HG02973 (cell line): ENCODE data around the gene UQCRHL.

ENCODE experiments used
- ATAC-seq: cut with Tn5 transposase; IDR thresholded peaks from one replicate; pipeline ENCODE4 v1.9.1; 2021; ENCODE audit warnings: moderate library complexity; ENCODE audit not compliant: unreplicated experiment

Gene UQCRHL

DNA sequence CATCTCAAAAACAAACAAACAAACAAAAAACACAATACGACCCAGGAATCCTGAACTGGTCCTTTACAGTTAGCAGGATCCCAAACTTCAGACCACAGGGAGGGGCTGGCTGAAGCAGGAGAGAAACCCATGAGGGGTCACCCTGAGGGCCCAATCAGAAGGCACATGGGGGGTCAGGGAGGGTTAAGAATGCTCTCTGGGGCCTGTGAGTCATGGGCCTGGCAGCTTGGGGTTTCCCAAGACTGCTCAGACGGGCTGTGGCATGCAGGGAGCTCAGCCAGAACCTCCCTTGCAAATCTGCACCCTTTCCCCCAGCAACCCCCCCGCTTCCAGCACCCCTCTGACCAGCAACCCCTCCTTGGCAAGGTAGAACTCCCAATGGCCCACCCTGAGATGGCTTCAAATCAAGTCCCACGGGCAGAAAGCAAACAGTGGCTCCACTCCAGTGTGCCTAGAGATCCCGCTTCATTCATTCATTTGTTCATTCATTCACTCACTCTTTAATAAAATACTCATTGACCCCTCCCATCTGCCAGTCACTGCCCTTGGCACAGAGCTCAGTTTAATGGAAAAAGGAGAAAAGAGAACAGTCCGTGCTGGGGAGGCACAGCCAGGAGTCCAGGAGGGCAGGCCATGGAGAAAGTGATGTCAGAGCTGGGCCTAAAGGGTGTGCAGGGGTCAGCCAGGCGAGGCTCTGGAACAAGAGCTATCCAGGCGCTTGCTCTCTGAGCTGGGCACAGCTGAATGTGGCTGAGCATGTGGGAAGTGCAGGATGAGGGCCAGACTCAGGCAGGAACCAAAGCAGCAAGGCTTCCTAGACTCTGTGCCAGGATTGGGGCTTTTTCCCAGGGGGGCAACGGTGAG lies 8.2 kb downstream of the UQCRHL start:
- no peak for ATAC-seq

DNA sequence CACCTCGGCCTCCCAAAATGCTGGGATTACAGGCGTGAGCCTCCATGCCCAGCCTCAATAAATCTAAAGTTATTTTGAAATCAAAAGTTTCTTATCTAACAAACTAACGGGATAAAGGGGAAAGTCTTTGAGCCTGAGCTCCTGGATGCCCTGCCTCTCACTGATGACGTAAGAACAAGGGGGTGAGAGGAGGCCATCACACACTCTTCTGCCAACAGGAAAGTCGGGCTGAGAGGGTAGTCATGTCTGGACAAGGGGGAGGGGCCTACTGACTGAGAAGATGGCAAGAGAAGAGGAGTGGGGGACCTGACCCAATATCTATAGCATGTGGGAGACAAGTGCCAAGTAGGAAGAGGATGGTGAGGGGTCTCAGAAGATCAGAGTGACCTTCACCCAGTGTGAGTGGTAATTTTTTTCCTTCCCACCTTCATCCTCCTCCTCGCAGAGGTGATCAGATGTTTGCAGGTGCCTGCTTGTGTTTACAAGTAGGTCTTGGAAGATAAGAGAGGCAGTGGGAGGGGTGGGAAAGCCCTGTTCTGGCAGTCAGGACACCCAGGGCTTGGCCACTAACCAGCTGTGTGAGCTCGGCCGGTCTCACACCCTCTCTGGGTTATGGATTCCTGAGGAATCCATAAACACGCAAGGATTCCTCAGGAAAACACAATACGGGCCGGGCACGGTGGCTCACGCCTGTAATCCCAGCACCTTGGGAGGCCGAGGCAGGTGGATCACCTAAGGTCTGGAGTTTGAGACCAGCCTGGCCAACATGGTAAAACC lies 9.6 kb downstream of the UQCRHL start:
- no peak for ATAC-seq

- no peak for ATAC-seq
Measured at GRCh38 chr1:15796086-15796462, 11.4 kb downstream of the UQCRHL start.

DNA sequence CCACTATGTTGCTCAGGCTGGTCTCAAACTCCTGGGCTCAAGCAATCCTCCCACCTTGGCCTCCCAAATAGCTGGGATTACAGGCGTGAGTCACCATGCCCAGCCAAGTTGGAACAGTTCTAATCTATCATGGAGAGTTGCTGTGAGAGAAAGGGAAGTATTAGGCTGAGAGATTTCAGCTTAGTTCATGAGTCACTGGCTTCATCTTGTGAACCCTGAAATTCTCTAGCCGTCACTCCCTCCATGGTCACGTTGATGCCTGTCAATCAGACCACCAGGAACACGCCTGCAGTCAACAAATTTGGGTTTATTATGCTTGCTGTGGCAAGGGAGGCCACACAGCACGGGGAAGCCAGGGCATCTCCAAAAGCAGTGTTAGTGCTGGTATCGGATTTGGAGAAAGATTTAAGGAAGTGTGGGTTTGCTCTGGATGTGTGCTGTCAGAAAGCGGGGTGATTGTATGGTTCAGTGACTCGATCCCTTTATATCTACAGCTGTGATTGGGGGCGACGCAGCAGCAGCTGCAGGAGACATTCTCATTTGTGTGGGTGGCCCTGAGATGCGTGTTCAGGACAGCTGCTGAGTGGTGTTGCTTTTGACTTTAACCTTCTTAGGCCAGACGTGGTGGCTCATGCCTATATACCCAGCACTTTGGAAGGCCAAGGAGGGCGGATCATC lies 18.7 kb downstream of the UQCRHL start:
- no peak for ATAC-seq

DNA sequence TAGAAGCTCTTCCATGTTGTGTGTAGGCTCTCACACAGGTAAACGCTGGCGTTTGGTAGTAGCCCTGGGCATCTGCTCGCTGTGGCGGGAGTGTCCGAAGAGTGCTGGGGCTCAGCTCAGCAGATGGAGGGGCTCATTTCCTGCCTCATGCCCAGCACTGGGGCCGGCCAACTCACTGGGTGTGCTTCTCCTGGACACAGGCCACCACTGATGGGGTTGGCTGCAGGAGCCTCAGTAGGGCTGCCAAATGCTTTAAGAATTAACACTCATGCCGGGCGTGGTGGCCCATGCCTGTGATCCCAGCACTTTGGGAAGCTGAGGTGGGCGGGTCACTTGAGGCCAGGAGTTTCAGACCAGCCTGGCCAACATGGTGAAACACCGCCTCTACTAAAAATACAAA lies 20.9 kb downstream of the UQCRHL start:
- no peak for ATAC-seq

DNA sequence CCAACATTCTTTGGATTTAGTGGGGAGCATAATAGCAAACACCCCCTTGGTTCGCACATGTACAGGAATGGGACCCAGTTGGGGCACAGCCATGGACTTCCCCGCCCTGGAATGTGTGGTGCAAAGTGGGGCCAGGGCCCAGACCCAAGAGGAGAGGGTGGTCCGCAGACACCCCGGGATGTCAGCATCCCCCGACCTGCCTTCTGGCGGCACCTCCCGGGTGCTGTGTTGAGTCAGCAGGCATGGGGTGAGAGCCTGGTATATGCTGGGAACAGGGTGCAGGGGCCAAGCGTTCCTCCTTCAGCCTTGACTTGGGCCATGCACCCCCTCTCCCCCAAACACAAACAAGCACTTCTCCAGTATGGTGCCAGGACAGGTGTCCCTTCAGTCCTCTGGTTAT lies 21.8 kb downstream of the UQCRHL start:
- no peak for ATAC-seq

- no peak for ATAC-seq
Measured at GRCh38 chr1:15777909-15778707, 29.3 kb downstream of the UQCRHL start.

DNA sequence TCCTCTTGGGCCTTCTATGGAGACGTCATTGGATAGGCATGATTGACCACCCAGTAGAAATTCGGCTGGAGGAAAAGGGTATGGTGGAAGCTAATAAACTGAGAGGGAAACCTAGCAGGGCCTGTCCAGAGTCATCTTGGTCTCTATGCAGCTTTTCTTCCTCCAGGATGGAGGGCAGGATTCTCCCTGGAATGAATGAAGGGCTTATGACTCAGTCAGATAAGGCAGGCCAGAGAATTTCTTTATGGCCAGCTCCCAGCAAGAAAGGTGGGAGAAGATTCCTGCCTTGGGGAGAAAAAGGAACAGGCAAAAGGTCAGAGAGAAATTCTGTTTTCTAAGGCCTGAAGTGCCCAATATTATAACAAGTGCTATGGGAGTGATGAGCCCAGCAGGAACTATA lies 31.7 kb downstream of the UQCRHL start:
- no peak for ATAC-seq

DNA sequence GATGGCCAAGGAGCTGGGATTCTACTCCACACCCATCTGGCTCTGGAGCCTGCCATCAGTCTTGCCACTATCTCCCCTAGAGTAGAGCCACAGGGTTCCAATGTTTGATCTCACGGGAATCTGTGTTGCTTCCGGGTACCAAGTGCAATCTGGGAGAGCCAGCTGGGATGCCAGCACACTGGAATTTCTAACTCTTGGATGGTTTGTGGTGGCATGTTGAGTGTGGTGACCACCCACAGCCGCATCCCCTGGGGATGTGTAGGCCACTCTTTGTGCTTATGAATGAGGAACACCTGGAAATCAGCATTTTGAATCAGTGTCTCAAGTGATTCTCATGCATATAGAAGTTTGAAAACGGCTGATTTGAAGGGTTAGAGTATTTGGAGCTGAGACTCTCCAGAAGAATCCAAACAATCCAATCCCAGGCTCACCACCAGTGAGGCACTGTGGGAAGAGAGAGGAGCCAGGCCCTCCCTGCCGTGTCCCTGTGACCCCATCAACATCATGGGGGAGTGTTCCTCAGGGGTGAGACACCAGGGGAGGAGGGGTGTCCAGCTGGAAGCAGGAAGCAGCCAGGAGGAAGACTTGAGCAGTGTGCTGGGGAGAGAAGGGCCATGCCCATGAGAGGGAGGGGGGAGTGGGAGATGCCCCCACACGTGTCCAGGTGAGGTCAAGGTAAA lies 35.5 kb downstream of the UQCRHL start:
- ATAC-seq = no peak

DNA sequence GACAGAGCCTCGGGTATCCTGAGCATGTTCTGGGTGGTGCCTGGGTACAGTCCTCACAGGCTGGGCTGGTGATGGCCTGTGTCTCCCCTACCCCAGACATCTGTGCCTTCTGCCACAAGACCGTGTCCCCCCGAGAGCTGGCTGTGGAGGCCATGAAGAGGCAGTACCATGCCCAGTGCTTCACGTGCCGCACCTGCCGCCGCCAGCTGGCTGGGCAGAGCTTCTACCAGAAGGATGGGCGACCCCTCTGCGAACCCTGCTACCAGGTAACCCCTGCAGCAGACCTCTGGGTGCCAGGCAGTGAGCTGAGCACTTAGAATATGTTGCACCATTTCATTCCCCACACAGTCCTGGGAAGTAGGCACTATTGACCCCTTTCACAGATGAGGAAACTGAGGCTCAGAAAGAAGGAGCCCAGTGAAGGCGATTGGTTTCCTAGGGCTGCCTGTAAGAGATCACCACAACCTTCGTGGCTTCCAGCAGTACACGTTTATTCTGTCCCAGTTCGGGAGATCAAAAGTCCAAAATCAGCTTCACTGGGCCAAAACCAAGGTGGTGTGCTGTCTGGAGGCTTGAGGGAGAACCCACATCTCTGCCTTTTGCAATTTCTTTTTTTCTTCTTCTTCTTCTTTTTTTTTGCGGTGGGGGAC lies 37.0 kb downstream of the UQCRHL start:
- ATAC-seq = no peak

DNA sequence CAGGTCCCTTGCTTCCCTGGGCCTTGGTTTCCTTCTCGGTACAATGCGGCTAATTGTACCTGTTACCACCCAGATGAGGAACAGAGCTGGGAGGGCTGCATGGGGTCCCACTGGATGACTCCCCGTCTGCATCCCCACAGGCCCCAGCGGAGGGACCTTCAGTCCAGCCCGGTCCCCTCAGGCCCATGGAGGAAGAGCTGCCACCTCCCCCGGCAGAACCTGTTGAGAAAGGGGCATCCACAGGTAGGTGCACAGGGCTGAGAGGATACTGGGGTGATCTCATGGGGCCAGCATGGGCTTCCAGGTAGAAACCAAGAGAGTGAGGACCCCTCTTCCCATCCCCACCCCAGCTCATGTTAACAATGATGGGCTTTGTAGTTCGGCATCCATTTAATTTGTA lies 39.1 kb downstream of the UQCRHL start:
- no peak for ATAC-seq

GRCh38 chr1:15767941-15768340 lies 39.5 kb downstream of the UQCRHL start:
- no peak for ATAC-seq

- no peak for ATAC-seq
Measured at GRCh38 chr1:15765495-15766194, 41.8 kb downstream of the UQCRHL start.

DNA sequence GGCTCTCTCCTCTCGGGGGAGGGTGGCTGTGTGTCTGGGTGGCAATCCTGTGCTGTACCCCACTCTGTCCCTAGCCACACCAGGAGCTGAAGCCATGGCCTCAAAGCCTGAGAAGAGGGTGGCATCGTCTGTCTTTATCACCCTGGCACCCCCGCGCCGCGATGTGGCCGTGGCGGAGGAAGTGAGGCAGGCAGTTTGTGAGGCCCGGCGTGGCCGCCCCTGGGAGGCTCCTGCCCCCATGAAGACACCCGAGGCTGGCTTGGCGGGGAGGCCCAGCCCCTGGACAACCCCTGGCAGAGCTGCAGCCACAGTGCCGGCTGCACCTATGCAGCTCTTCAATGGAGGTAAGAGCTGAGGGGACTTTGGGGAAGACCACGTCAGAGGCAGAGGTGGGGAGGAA lies 42.6 kb downstream of the UQCRHL start:
- no peak for ATAC-seq

- ATAC-seq = no peak
Measured at GRCh38 chr1:15764269-15764764, 43.1 kb downstream of the UQCRHL start.

DNA sequence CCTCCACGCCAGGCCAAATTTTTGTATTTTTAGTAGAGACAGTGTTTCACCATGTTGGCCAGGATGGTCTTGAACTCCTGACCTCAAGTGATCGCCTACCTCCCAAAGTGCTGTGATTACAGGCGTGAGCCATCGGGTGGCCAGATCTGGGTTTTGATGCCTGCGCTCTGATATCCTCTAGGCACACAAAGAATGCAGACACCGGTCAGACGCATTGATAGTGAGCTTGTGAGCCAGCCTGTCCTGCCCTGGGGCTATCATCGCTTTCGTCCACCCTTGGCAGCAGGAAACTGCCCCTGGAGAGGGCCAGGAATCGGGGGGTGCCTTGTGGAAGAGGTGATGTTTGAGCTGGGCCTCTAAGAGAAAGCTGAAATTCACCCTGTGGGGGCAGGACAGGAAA lies 44.9 kb downstream of the UQCRHL start:
- no peak for ATAC-seq

- no peak for ATAC-seq
Measured at GRCh38 chr1:15761366-15762128, 45.9 kb downstream of the UQCRHL start.

DNA sequence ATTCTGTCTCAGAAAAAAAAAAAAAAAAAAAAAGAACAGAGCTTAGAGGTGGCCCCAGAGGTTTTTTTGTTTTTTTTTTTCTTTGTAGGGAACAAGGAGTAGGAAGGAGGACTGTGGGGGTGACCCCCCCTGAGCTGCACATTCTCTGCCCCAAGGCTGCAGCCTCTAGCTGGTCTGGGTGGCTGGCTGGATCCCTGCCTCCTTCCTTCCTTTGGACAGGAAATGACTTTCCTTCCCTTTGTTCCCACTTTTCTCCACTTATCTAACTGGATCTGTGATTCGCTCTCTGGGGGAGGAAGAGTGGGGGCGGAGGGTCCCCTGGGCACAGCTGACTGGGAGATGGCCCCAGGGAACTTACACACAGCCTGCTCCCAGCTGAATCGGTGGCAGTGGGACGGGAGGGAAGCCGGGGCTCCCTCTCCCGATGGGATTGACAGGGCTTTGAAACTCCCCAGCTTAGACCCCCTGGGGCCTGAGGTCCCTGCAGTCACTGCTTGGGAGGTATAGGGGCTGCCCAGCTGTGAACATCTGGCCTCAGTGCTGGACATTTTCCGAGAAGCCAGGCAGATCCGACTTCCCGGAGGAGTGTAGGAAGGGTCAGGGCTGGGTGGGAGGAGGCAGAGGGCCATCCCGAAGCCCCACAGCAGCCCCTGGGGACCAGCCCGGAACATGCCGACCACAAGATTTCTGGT lies 46.8 kb downstream of the UQCRHL start:
- no peak for ATAC-seq
